ENCODE data around the gene CUX1. TPM values are rescaled to one million over a fixed set of nuclear protein-coding genes. Genes with fewer than 3 reads are reported as not detected.
"Not testable (repeated sequence)": the region's sequence is repeated elsewhere in the genome, so short reads cannot be mapped to it uniquely, and the experiment has no call there.

Gene CUX1
- total RNA-seq, 1 experiment from 2014 or later, result 37.4 TPM

- in situ Hi-C loops (cut with HindIII; ENCODE audit: low pct_unique_long_range_greater_than_20kb, low sequenced_read_pairs), result no loop called here
- no peak for DNase-seq (ENCODE audit: low read depth)
Measured at GRCh38 chr7:101998029-101998905, 180.8 kb downstream of the CUX1 start.

- DNase-seq (ENCODE audit: low read depth), result no peak
- in situ Hi-C loops (cut with HindIII; ENCODE audit: low pct_unique_long_range_greater_than_20kb, low sequenced_read_pairs), result no loop called here
Measured at GRCh38 chr7:101998906-101999240, 181.4 kb downstream of the CUX1 start.

- no peak for DNase-seq (ENCODE audit: low read depth)
- in situ Hi-C loops (cut with HindIII; ENCODE audit: low pct_unique_long_range_greater_than_20kb, low sequenced_read_pairs), result no loop called here
Measured at GRCh38 chr7:101999393-101999792, 182.0 kb downstream of the CUX1 start.

GRCh38 chr7:102000123-102000522 lies 182.7 kb downstream of the CUX1 start:
- in situ Hi-C loops (cut with HindIII; ENCODE audit: low pct_unique_long_range_greater_than_20kb, low sequenced_read_pairs), result no loop called here
- DNase-seq (ENCODE audit: low read depth), result no peak

GRCh38 chr7:102004229-102004628 lies 186.8 kb downstream of the CUX1 start:
- DNase-seq (ENCODE audit: low read depth), result peak; percentile 7
- in situ Hi-C loops (cut with HindIII; ENCODE audit: low pct_unique_long_range_greater_than_20kb, low sequenced_read_pairs), result no loop called here

- in situ Hi-C loops (cut with HindIII; ENCODE audit: low pct_unique_long_range_greater_than_20kb, low sequenced_read_pairs), result no loop called here
Measured at GRCh38 chr7:102004848-102005247, 187.4 kb downstream of the CUX1 start.

GRCh38 chr7:102005933-102006480 lies 188.6 kb downstream of the CUX1 start:
- DNase-seq (ENCODE audit: low read depth), result no peak
- in situ Hi-C loops (cut with HindIII; ENCODE audit: low pct_unique_long_range_greater_than_20kb, low sequenced_read_pairs), result no loop called here

More at GRCh38 chr7:102004848-102005247, 187.4 kb downstream of the CUX1 start:
- no peak for DNase-seq (ENCODE audit: low read depth)

GRCh38 chr7:102006695-102007094 lies 189.3 kb downstream of the CUX1 start:
- no peak for DNase-seq (ENCODE audit: low read depth)
- in situ Hi-C loops (cut with HindIII; ENCODE audit: low pct_unique_long_range_greater_than_20kb, low sequenced_read_pairs), result no loop called here

- peak; percentile 12 for DNase-seq (ENCODE audit: low read depth)
- in situ Hi-C loops (cut with HindIII; ENCODE audit: low pct_unique_long_range_greater_than_20kb, low sequenced_read_pairs), result no loop called here
Measured at GRCh38 chr7:102008535-102009262, 191.3 kb downstream of the CUX1 start.

GRCh38 chr7:102009628-102010027 lies 192.2 kb downstream of the CUX1 start:
- in situ Hi-C loops (cut with HindIII; ENCODE audit: low pct_unique_long_range_greater_than_20kb, low sequenced_read_pairs), result no loop called here
- DNase-seq (ENCODE audit: low read depth), result no peak

- in situ Hi-C loops (cut with HindIII; ENCODE audit: low pct_unique_long_range_greater_than_20kb, low sequenced_read_pairs), result not testable (repeated sequence)
Measured at GRCh38 chr7:102012112-102012830, 194.8 kb downstream of the CUX1 start.

GRCh38 chr7:102012941-102013461 lies 195.6 kb downstream of the CUX1 start:
- DNase-seq (ENCODE audit: low read depth), result no peak

More at GRCh38 chr7:102012112-102012830, 194.8 kb downstream of the CUX1 start:
- not testable (repeated sequence) for DNase-seq (ENCODE audit: low read depth)

GRCh38 chr7:102018876-102019275 lies 201.4 kb downstream of the CUX1 start:
- DNase-seq (ENCODE audit: low read depth), result no peak
- in situ Hi-C loops (cut with HindIII; ENCODE audit: low pct_unique_long_range_greater_than_20kb, low sequenced_read_pairs), result no loop called here

More at GRCh38 chr7:102012941-102013461, 195.6 kb downstream of the CUX1 start:
- in situ Hi-C loops (cut with HindIII; ENCODE audit: low pct_unique_long_range_greater_than_20kb, low sequenced_read_pairs), result no loop called here

GRCh38 chr7:102019461-102019860 lies 202.0 kb downstream of the CUX1 start:
- DNase-seq (ENCODE audit: low read depth), result no peak
- in situ Hi-C loops (cut with HindIII; ENCODE audit: low pct_unique_long_range_greater_than_20kb, low sequenced_read_pairs), result no loop called here

- in situ Hi-C loops (cut with HindIII; ENCODE audit: low pct_unique_long_range_greater_than_20kb, low sequenced_read_pairs), result no loop called here
- DNase-seq (ENCODE audit: low read depth), result no peak
Measured at GRCh38 chr7:102021841-102022618, 204.6 kb downstream of the CUX1 start.

- no peak for DNase-seq (ENCODE audit: low read depth)
- in situ Hi-C loops (cut with HindIII; ENCODE audit: low pct_unique_long_range_greater_than_20kb, low sequenced_read_pairs), result no loop called here
Measured at GRCh38 chr7:102024005-102024768, 206.8 kb downstream of the CUX1 start.
